ENCODE data around the gene HELB.

DNA sequence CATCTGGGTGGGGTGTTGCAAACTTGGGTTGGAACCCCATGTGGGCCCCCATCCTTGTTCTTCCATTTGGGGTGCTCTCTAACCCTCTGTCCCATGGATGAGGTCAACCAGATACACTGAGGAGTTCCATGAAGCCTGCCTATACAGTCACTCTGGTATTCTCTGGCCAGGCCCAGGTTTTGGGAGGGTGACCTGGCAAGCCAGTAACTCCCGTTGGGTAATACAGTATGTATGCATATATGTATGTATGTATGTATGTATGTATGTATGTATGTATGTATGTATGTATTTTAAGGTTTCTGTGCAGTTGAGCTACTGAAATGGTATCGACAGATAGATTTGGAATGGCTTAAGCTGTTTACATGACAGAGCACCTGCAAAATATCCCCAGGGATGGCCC lies 12.8 kb upstream of the HELB start:
- TF ChIP-seq, protein P1, sequence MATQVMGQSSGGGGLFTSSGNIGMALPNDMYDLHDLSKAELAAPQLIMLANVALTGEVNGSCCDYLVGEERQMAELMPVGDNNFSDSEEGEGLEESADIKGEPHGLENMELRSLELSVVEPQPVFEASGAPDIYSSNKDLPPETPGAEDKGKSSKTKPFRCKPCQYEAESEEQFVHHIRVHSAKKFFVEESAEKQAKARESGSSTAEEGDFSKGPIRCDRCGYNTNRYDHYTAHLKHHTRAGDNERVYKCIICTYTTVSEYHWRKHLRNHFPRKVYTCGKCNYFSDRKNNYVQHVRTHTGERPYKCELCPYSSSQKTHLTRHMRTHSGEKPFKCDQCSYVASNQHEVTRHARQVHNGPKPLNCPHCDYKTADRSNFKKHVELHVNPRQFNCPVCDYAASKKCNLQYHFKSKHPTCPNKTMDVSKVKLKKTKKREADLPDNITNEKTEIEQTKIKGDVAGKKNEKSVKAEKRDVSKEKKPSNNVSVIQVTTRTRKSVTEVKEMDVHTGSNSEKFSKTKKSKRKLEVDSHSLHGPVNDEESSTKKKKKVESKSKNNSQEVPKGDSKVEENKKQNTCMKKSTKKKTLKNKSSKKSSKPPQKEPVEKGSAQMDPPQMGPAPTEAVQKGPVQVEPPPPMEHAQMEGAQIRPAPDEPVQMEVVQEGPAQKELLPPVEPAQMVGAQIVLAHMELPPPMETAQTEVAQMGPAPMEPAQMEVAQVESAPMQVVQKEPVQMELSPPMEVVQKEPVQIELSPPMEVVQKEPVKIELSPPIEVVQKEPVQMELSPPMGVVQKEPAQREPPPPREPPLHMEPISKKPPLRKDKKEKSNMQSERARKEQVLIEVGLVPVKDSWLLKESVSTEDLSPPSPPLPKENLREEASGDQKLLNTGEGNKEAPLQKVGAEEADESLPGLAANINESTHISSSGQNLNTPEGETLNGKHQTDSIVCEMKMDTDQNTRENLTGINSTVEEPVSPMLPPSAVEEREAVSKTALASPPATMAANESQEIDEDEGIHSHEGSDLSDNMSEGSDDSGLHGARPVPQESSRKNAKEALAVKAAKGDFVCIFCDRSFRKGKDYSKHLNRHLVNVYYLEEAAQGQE (IDR thresholded peaks at IDR 0.05; ENCODE audit: borderline replicate concordance): no peak
- TF ChIP-seq CTCF (IDR thresholded peaks at IDR 0.05; ENCODE audit: poor library complexity, severe bottlenecking) (no peak), TAF1 (IDR thresholded peaks at IDR 0.05; ENCODE audit: low read depth) (no peak)
